CD4-positive, alpha-beta T cell (primary cell): ENCODE measurements around the gene DBH. TPM values are rescaled to one million over a fixed set of nuclear protein-coding genes. Genes with fewer than 3 reads are reported as not detected.

ENCODE experiments used
- ATAC-seq: fragments of 200-7000 bp; cut with Tn5 transposase; one replicate; pipeline ENCODE4 v1.10.0; 2022; ENCODE audit warnings: mild to moderate bottlenecking; ENCODE audit not compliant: poor library complexity
- CTCF ChIA-PET: fragments of 350-600 bp; sonication (Branson Sonifier 250); formaldehyde crosslinking; loops from one replicate; lab custom pipeline; 2021; ENCODE audit warnings: antibody characterized with exemption, inconsistent platforms; lab: Charles Lee
- POLR2A ChIA-PET: fragments of 350-600 bp; sonication (Branson Sonifier 250); formaldehyde crosslinking; loops from one replicate; lab custom pipeline; 2021; ENCODE audit warnings: antibody characterized with exemption, inconsistent platforms; lab: Charles Lee
- DNase-seq, 14 experiments: peaks; one replicate each; pipeline ENCODE4 v3.0.0-alpha.2; 2013 to 2020; ENCODE audit warnings: mixed read lengths in 2 of 14
- H3K27ac ChIP-seq, 2 donors: one replicate each; pipeline versions ENCODE4 v1.5.1 to v1.7.0; 2013; ENCODE audit warnings: low read length in 2 of 2, low read depth in 1 of 2, mild to moderate bottlenecking in 1 of 2
- H3K27me3 ChIP-seq, 2 experiments: 1 replicate in 1 of 2; 2 replicates in 1 of 2; pipeline versions ENCODE4 v1.6.1 to v1.7.0; 2013; ENCODE audit warnings: low read length in 2 of 2, control low read depth in 1 of 2, mild to moderate bottlenecking in 1 of 2, moderate library complexity in 1 of 2; ENCODE audit not compliant: insufficient read depth in 2 of 2, control insufficient read depth in 1 of 2
- H3K36me3 ChIP-seq: one replicate; pipeline ENCODE4 v1.6.1; 2013; ENCODE audit warnings: low read length, control low read depth; ENCODE audit not compliant: insufficient read depth
- H3K4me1 ChIP-seq: one replicate; pipeline ENCODE4 v1.6.1; 2013; ENCODE audit warnings: low read length, control low read depth; ENCODE audit not compliant: insufficient read depth
- H3K4me3 ChIP-seq: one replicate; pipeline ENCODE4 v1.5.1; 2013; ENCODE audit warnings: mild to moderate bottlenecking, low read length, moderate library complexity
- H3K9me3 ChIP-seq, 2 experiments: 1 replicate in 1 of 2; 2 replicates in 1 of 2; pipeline versions ENCODE4 v1.6.1 to v1.7.0; 2013; ENCODE audit warnings: low read length in 2 of 2, mild to moderate bottlenecking in 2 of 2, control low read depth in 1 of 2, moderate library complexity in 1 of 2; ENCODE audit not compliant: control insufficient read depth in 1 of 2, insufficient read depth in 1 of 2
- H3K27ac Mint-ChIP-seq: one replicate; pipeline ENCODE4 v1.8.0; 2020; ENCODE audit warnings: mixed read lengths
- H3K27me3 Mint-ChIP-seq: one replicate; pipeline ENCODE4 v1.8.0; 2021; ENCODE audit warnings: mixed read lengths
- H3K36me3 Mint-ChIP-seq: one replicate; pipeline ENCODE4 v1.8.0; 2021; ENCODE audit warnings: low read depth, mixed read lengths
- H3K4me1 Mint-ChIP-seq: one replicate; pipeline ENCODE4 v1.8.0; 2021; ENCODE audit warnings: low read depth, mixed read lengths
- H3K4me3 Mint-ChIP-seq: one replicate; pipeline ENCODE4 v1.8.0; 2020; ENCODE audit warnings: mild to moderate bottlenecking, mixed read lengths
- H3K9me3 Mint-ChIP-seq: one replicate; pipeline ENCODE4 v1.8.0; 2020; ENCODE audit warnings: mixed read lengths
- CTCF ChIP-seq: fragments of 200-600 bp; IDR thresholded peaks from one replicate; pipeline ENCODE4 v1.8.0; 2022; ENCODE audit warnings: antibody characterized with exemption, mild to moderate bottlenecking
- intact Hi-C, 2 experiments: fragments of 100-400 bp; cut with DNase I in 1 of 2; cut with micrococcal nuclease in 1 of 2; formaldehyde crosslinking; loops; one replicate each; pipeline versions ENCODE4 v1.15.1 to v1.9.0; 2023 to 2025; cut with DNase I, micrococcal nuclease
- total RNA-seq, 174 experiments: library from RNA in 2 of 174; stranded (reverse) in 2 of 174; gene quantifications; one replicate each; pipeline ENCODE4 v1.2.3 and lab custom pipeline; 2021 to 2026

Gene DBH
- total RNA-seq, 2 experiments from 2014 or later: 1.7 to 1.8 TPM

- peaks cover 8% of the 10 kb centered on the region for H3K4me1 Mint-ChIP-seq
- no peaks in the 10 kb centered on the region for H3K9me3 Mint-ChIP-seq
- ChIA-PET POLR2A (interaction anchor here (1.0 kb wide), 1 partner anchor 37 kb away, joined by 4 read pairs; no protein-coding TSS in a partner anchor), CTCF (no interaction called here)
- Histone ChIP-seq H3K27me3 (no peaks in the 10 kb centered on the region), H3K4me1 (peaks cover 4% of the 10 kb centered on the region), H3K9me3 (no peaks in the 10 kb centered on the region), H3K4me3 (no peak overlapping the region), H3K27ac (no peak overlapping the region), H3K36me3 (peaks cover 7% of the 10 kb centered on the region)
- H3K4me3 Mint-ChIP-seq: no peak overlapping the region
- DNase-seq (no peak), ATAC-seq (no peak)
- intact Hi-C loops: no loop called here
- TF ChIP-seq CTCF: no peak
- H3K36me3 Mint-ChIP-seq: peaks cover 5% of the 10 kb centered on the region
- no peaks in the 10 kb centered on the region for H3K27me3 Mint-ChIP-seq
- no peak overlapping the region for H3K27ac Mint-ChIP-seq
Measured at GRCh38 chr9:133664173-133665050, 28.2 kb downstream of the DBH start.

DNA sequence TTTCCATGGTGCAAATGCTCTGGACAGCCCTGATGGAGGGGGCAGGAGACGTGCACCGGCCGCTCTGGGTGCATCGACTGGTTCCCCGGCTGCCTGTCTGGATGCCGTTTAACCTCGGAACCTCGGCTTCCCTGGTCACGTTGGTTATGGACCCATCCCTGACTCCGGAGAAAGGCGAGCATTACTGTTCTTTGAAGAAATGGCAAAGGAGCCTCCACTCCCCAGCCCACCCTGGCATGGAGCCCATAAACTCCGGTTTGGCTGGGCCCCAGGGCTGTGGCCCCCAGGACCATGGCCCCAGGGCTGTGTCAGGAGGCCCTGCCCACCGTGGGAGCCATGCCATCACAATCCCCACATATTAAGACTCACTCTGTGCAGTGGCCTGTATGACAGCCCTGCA, 28.9 kb downstream of the DBH start:
- Histone ChIP-seq H3K27ac (no peak overlapping the region), H3K36me3 (peaks cover 7% of the 10 kb centered on the region), H3K9me3 (no peaks in the 10 kb centered on the region), H3K4me1 (no peaks in the 10 kb centered on the region), H3K27me3 (no peaks in the 10 kb centered on the region), H3K4me3 (no peak overlapping the region)
- Mint-ChIP-seq H3K27ac (peak overlapping the region; percentile 42), H3K4me3 (no peak overlapping the region), H3K9me3 (no peaks in the 10 kb centered on the region), H3K4me1 (peaks cover 1% of the 10 kb centered on the region), H3K36me3 (peaks cover 5% of the 10 kb centered on the region), H3K27me3 (no peaks in the 10 kb centered on the region)
- no peak for ATAC-seq
- no peak for TF ChIP-seq CTCF
- ChIA-PET POLR2A (interaction anchor here (1.0 kb wide), 1 partner anchor 37 kb away, joined by 4 read pairs; no protein-coding TSS in a partner anchor), CTCF (no interaction called here)
- intact Hi-C loops: no loop called here
- DNase-seq: no peak

- peaks cover 7% of the 10 kb centered on the region for H3K36me3 ChIP-seq
- H3K27me3 Mint-ChIP-seq: no peaks in the 10 kb centered on the region
- H3K9me3 Mint-ChIP-seq: no peaks in the 10 kb centered on the region
- H3K36me3 Mint-ChIP-seq: peaks cover 5% of the 10 kb centered on the region
- no peaks in the 10 kb centered on the region for H3K4me1 Mint-ChIP-seq
- H3K27ac Mint-ChIP-seq: peak overlapping the region; percentile 42
- no peaks in the 10 kb centered on the region for H3K9me3 ChIP-seq
- POLR2A ChIA-PET: interaction anchor here (1.0 kb wide), 1 partner anchor 36 kb away, joined by 4 read pairs; no protein-coding TSS in a partner anchor
- ATAC-seq: no peak
- H3K4me3 Mint-ChIP-seq: no peak overlapping the region
- no peaks in the 10 kb centered on the region for H3K4me1 ChIP-seq
- TF ChIP-seq CTCF: no peak
- intact Hi-C loops: no loop called here
- no peak overlapping the region for H3K27ac ChIP-seq
- no peaks in the 10 kb centered on the region for H3K27me3 ChIP-seq
- DNase-seq: no peak
- CTCF ChIA-PET: no interaction called here
- no peak overlapping the region for H3K4me3 ChIP-seq
Measured at GRCh38 chr9:133665535-133665934, 29.4 kb downstream of the DBH start.
